ENCODE measurements around the gene MAPRE2.
"Not testable (repeated sequence)": the region's sequence is repeated elsewhere in the genome, so short reads cannot be mapped to it uniquely, and the experiment has no call there.

The MAPRE2 gene

DNA sequence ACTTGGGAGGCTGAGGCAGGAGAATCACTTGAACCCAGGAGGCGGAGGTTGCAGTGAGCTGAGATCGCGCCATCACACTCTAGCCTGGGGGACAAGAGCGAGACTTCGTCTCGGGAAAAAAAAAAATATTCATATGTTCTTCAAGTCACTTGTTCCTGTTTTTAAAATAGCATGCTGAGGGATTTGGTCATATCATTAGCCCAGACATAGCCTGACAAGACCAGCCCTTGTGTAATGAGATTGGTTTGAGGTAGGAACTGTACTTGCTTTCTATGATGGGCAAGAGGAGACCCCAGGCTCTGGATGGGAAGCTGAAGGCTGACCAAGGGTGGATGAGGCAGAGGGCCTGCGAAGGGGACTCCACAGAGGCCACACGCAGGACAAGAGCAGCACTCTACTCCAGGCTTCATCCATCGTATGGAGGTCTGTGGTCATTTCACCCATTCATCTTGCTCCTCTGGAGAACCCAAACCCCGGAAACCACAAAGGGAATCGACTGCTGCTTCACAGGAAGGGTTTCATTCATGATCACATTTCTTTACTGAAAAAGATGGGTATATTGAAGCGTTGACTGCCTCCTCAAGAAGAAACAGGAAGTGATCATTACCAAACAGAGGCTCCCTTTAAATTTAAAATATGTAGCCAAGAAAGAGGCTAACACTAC lies 112.5 kb downstream of the MAPRE2 start:
- no peak for DNase-seq (ENCODE audit: low read depth)

DNA sequence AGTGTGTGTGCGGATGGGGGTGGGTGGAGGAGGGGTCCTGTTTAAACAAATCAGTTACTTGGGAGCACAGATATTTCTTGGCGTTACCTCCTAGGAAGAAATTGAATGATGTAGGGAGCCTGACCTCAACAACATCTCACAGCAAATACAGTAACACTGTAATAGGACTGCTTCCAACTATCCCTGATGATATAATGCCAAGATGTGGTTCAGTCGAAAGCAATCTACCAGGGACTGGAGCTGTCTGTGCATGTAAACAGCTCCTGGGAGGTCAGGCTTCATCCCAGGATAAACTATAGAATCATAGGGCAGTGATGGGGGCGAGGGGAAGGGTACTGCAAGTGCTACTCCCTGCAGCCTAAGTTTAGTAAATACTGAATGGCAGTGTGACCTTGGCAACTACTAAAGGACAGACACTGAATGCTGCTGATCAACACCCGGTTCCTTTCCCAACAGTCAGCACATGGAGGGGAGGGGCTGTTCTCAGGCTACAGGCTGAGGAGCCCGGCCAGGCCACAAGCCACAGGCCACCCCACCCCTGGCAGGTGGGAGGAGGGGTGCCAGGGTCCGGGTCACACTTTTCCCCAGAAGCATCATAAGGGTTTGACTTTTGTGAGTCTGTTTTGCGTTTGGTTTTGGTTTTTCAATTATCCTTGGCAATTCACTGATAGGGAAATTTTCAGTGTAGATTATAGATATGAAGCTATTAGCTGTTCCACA lies 114.3 kb downstream of the MAPRE2 start:
- DNase-seq (ENCODE audit: low read depth) = no peak

DNA sequence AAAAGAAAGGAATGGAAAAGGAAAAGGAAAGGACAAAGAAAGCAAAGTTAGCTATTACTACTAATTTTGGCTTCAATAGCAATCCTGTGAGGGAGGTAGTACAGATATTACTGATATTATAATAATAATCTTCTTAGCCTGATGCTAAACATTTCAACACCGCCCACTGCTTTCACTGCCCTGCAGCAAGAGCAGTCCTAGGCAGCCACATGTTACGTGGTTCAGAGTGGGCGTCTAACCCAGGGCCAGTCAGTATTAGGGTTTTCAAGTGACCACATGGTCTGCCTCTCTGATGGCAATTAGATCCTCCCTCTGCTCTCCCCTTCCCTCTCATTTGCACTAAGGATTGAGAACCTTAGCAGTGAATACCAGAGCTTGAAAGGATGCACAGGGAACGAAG lies 116.0 kb downstream of the MAPRE2 start:
- no peak for DNase-seq (ENCODE audit: low read depth)

DNA sequence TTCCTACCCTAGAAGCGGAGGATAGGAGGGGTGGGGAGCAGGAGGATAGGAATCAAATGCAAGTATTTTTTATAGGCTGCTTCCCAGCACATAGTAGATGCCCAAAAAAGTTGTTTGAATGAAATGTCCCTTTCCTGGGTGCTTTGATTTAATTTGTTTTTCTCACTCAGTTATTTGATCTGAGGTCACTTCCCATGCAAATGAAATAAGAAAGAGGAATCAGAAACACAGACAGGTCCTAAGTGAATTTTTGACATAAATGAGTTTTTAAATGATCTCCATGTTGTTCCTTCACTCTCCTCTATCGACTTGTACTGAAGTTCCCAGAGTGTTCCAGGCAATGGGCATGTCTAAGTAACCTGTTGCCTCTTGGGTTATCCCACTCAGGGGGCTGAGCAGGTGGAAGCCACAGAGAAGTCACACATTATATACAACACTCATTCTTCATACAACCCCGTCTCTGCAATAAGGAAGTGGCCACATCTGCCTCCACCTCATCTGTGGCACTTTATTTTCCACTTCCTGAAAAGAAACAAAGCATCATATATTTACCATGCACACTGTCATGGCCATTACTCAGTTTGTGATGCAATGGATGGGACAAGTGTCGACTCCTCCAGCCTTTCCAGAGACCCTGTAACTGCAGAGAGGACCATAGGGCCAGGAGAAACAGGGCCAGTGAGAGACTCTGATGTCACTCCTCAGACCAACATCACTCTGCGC lies 117.7 kb downstream of the MAPRE2 start:
- DNase-seq (ENCODE audit: low read depth) = no peak

DNA sequence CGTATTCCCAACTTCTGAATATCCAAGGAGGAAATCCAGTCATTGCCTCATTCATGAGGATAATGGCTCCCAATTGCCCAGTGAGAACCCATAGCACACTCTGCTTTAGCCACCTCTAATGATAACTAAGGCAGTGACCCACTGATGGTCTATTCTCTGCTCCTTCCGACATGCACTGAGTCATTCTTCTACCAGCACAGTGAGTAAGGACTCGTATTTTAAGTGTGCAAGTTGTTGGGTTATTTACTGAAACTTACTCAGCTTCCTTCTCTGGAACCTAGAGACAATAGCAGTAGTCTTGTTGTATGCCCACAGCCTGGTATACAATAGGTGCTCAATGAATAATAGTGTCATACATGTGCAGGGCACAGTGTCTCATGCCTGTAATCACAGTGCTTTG lies 118.6 kb downstream of the MAPRE2 start:
- DNase-seq (ENCODE audit: low read depth) = no peak

DNA sequence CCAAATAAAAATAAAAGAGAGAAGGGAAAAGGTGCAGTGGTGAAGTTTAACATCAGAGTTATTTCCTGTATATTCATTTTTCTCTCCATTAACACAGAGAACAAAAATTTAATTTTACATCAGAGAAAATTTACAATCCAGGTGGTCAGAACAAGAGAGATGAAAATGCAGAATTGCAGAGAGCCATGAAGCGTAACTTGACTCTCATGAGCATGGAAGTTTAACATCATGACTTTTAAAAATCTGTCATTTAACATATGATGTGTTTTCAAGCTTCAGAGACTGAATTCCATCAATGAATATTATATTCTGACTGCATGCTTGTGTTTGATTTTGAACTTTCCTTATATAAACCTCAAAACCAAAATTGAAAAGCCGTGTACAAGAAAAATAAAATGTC lies 120.3 kb downstream of the MAPRE2 start:
- no peak for DNase-seq (ENCODE audit: low read depth)

DNA sequence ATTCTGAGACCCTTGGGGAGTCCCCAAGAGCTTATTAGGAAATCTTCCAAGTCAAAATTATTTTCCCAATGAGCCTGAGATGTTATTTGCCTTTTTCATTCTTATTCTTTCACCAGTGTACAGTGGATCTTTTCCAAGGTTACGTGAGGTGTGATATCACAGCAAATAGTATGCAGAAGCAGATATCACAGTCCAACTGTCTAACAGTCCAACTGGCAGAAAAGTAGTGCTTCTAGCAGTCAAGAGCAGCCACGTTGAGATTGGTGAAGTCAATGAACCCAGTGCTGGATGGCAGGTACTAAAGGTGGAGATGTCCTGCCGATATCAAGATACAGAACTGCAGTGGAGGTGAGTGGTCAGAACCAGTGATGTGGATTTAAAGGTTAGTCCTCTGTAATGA lies 120.7 kb downstream of the MAPRE2 start:
- no peak for DNase-seq (ENCODE audit: low read depth)

DNA sequence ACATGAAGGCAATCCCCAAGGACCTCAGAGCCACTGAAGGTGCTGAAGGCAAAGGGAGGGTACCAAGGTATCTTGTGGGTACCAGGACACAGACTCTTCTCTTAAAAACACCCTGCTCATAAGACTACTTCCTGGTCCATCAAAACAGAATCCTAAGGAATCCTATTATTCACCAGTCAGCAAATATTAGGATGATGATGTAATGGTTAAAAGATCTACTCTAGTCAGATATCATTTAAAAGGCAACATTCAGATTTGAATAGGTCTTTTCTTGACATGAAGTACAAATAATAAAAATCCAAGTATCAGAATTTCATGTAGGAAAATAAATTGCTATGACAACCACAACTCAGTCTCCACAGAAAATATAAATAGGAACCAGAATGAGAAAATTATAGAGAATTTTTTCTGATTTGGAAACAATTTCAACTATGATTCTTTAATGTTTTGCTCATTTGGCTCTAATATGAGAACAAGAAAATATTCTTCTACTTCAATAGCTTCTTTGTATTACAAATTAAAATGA lies 121.9 kb downstream of the MAPRE2 start:
- DNase-seq (ENCODE audit: low read depth) = no peak

DNA sequence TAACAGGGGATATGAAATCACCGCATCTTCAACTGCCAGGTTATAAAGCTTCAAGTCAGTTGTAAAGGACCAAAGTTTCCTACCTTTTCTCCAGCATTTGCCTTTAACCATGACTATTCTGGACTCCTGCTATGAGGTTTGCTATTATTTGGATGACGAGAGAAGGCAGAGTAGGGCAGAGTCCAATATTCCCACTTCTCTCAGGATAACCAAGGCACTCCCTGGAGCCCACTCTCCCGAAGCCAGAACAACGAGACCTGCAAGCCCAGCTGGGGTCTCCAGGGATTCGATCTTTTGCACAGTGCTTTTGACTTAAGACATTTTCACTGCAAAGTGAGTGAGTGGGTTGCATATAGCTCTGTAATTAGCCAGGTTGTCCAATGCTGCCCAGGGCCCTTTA lies 122.5 kb downstream of the MAPRE2 start:
- DNase-seq (ENCODE audit: low read depth) = no peak

DNA sequence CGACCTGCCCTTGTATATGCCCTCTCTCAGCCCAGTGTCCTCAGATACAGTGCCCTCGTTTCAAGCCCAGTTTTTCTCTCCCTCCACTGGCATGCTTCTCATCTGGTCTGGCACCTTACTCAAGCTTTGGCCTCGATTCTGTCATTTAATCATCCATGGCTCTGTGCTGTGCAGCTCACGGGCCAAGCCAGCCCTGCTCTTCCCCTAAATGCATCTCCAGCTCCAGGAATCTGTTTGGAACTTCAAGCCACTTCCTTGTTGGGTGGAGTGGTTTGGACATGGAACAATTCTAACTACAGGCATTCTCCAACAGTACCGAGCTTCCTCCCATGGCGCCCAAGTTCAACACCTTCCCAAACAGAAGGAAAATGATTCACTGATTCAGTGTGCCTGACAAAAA lies 122.9 kb downstream of the MAPRE2 start:
- DNase-seq (ENCODE audit: low read depth) = no peak

DNA sequence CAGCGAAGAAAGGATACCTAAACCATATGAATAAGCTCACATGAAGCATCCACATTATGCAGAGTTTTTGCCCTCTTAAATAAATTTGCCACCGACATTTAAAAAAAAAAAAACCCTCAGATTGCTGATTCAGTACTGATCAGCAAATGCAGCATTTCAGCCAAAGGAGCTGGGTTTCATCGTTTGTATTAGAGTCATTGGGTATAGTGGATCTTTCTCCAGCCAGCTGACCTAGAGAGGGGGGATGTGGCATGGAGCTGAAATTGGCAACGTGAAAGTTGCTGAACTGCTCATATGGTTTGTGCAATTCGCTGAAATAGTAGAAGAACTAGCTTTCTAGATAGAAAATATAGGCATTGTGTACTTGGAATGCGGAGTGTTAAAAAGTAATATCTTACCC lies 126.1 kb downstream of the MAPRE2 start:
- no peak for DNase-seq (ENCODE audit: low read depth)

DNA sequence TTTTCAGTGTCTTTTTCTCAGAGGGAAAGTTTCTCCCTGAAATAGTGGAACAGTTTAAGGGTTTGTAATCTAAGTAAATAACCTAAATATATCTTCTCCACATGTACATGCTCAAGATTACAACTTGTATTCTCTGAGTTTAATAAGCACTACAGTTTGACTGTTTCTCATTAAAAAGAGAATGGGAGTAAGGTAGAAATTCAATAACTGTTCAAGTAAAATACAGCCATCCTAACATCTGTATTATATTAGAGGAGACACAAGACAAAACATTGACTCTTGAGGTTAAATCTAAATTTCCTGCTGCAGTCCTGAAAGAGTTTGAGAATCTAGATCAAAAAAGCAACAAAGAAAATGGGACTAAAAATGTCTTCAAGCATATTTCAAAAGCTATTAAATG lies 126.6 kb downstream of the MAPRE2 start:
- no peak for DNase-seq (ENCODE audit: low read depth)

DNA sequence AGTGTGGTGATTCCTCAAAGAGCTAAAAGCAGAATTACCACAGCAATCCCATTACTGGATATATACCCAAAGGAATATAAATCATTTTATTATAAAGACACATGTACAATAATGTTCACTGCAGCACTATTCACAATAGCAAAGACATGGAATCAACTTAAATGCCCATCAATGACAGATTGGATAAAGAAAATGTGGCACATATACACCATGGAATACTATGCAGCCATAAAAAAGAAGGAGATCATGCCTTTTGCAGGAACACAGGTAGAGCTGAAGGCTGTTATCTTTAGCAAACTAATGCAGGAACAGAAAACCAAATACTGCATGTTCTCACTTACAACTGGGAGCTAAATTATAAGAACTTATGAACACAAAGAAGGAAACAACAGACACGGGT lies 129.1 kb downstream of the MAPRE2 start:
- not testable (repeated sequence) for DNase-seq (ENCODE audit: low read depth)

DNA sequence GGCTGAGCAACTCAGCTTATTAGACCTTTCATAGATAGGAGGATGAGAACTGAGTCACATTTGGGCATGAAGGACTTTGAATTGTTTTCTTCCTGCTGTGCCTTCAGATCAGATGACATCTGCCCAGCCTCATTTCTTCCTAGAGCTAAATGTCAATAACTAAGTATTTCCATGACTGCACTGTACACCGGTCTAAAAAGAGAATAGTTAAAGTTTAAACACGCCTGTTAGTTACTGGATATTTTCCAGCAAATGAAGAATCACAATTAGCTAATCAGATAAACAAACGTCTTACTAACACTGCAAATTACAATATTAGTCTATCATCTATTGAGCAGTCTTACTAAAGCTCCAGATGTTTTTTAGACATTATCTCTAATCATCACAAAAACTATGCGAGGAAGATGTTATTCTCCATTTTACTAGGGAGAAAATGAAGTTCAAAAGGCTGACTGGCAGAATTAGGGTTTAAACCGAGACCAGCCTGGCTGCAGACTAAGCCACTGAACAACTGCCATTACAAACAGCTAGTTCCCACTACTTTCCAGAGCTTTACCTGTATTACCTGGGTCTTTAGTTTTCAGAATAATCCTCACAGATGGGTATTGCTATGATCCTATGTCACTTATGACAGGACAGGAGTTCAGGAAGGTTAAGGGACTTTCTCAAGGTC lies 130.2 kb downstream of the MAPRE2 start:
- DNase-seq (ENCODE audit: low read depth) = no peak

DNA sequence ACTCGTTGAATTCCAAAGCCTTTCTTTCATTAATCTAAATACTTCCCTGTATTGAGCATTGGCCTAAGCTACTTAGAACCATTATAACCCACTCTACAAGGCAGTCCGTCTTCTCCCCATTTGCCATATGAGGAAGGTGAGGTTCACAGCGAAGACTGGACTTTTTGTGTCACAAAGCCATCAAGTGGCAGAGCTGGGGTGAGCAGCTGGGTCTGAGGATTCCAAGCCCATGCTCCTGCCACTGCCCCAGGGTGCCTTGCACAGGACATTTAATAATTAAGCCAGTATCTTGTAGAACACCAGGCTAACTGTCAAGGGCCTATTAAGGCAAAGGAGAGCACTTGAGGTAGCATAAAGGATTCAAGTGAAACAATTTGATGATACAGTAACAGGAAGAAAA lies 130.8 kb downstream of the MAPRE2 start:
- DNase-seq (ENCODE audit: low read depth) = no peak

DNA sequence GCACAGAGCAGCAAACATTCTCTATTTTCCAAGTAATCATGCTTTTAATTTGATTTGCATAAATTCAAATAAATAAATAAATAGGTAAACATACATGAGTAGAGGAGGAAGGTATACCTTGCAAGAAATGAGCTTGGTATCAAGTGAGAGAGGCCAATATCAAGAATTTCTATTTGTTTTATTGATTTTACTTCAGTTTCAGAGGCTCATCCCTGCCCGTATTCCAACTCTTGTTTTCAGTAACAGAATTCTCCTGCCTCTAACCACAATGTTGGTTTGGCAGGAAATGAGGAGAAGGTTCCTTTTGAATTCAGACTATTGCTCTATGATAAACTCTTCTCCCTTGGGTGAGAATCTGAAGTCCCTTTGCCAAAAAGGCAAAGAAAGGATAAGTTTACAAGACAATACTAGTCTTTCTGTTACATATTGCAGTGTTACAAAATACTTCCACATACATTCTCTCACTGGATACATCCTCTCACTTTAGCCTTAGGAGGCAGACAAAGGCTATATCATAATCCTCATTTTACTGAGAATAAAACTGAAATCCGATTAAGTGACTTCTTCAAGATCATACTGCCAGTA lies 131.3 kb downstream of the MAPRE2 start:
- no peak for DNase-seq (ENCODE audit: low read depth)

DNA sequence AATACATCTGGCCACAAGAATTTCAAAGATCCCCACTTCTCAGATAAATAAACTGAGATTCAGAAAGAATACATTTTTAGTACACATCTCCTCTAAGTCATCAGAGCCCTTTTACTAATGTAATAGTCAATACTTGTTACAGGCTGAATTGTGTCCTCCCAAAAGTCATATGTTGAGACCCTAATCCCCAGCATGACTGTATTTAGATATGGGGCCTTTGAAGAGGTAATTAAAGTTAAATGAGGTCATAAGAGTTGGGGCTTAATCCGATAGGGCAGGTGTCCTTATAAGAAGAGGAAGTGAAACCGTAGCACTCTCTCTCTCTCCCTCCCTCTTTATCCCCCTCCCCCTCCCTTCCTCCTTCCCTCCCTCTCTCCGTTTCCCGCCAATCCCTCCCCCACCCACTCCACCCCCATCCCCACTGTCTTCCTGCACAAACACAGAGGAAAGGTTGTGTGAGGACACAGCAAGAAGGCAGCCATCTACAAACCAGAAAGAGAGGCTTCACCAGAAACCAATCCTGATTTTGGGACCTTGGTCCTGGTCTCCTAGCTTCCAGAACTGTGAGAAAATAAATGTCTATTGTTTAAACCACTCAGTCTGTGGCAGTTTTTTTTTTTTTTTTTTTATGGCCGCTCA lies 133.0 kb downstream of the MAPRE2 start:
- no peak for DNase-seq (ENCODE audit: low read depth)

DNA sequence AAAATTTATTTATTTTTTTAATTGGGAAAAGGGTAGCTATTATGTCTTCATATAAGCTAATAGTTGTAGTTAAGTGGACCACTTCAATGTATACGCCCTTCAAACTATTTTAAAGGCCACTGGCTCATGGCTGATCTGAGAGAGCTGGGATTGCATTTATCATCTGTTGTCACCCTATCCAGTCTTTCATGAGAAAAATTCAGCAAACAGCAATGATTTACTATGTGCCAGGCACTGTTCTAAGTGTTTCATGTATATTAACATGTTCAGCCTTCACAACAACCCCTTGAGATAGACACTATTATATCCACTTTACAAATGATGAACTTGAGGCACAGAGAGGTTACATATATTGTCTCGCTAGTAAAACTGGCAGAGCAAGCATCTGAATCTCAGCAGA lies 133.5 kb downstream of the MAPRE2 start:
- no peak for DNase-seq (ENCODE audit: low read depth)

DNA sequence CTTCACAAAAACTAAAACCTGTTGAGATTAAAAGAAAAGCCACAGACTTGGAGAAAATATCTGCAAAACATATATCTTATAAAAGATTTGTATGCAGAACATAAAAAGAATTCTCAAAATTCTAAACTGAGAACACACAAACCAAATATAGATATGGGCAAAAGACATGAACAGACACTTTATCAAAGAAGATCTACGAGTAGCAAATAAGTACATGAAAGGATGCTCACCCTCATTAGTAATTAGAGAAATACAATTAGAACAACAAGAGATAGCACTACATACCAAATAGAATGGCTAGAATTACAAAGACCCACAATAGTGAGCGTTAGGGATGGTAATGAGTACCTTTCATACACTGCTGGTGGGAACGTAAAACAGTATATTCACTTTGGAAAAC lies 135.7 kb downstream of the MAPRE2 start:
- DNase-seq (ENCODE audit: low read depth) = no peak

DNA sequence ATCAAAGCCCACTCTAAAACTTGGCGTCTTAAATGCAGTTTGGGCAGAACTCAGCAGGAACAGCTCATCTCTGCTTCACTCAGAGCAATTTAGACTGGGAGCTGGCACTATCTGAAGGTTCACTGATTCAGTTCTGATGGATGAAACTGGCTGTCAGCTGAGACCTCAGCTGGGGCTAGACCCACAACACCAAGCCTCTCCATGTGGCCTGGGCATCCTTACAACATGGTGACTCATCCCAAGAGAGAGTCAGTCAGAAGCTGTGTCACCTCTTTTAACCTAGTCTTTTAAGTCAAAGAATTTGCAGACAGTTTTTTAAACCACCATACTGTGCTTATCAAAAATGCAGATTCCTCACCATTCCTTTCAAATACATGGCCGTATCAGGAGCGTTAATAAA lies 137.0 kb downstream of the MAPRE2 start:
- DNase-seq (ENCODE audit: low read depth) = no peak

DNA sequence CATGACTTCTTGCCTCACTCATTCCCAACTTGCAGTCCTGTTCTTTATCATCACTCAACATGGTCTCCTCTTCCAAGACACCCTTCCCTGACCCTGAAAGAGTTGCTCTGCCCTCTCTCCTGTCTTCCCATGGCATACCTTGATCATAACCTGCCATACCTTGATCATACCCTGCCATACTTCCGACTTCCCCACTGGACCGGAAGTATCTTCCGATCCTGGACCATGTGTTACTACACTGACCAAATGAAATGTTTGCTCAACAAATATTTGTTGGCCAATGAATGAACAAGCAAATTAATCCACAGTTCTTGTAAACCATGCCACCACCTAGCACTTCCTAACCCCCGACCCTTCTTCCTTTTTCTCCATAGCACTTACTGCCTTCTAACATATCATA lies 138.7 kb downstream of the MAPRE2 start:
- DNase-seq (ENCODE audit: low read depth) = no peak

DNA sequence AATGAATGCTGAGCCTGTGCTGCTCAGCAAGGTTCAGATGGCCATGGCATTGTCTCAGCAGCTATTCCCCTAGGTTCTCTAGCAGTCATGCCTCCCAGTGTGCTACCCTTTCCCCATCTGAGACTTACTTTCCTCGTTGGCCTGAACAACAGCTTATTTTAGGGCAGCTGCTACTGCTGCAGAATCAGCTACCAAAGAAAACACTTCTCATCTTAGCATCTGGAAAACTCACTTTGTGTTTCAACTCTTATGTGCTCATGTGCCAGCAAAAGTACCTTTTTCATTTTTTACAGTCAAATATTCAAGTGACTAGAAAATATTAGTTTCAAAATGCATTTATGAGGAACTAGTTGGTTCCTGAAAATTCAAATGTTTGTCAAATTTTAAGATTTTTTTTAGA lies 139.2 kb downstream of the MAPRE2 start:
- no peak for DNase-seq (ENCODE audit: low read depth)

Data from stimulated activated CD8-positive, alpha-beta memory T cell treated with anti-CD3 and anti-CD28 coated beads, Interleukin-15, amount 100 ng/mL, for 1 hour (primary cell).